ENCODE data around the gene CDC42BPG.

CDC42BPG gene

GRCh38 chr11:64774144-64774543 is 70.3 kb downstream of the CDC42BPG start:
- no peak overlapping the region for H3K14ac ChIP-seq (ENCODE audit: low read length)
- H4K8ac ChIP-seq (ENCODE audit: low read depth, low read length): no peak overlapping the region
- H2BK120ac ChIP-seq (ENCODE audit: insufficient read depth, low read length, poor library complexity): no peak overlapping the region
- no peak overlapping the region for H3K18ac ChIP-seq (ENCODE audit: low read length)
- peaks cover 5% of the 10 kb centered on the region for H3K79me1 ChIP-seq (ENCODE audit: low read length)
- H3K4me3 ChIP-seq (ENCODE audit: low read depth, low read length): no peak overlapping the region
- no peak overlapping the region for H3K27ac ChIP-seq (ENCODE audit: low read depth, low read length)
- no peak overlapping the region for H3K9ac ChIP-seq (ENCODE audit: low read length)
- H2AFZ ChIP-seq (ENCODE audit: insufficient read depth, low read length, poor library complexity): no peak overlapping the region
- H2BK5ac ChIP-seq (ENCODE audit: low read depth, low read length, poor library complexity): no peak overlapping the region
- peaks cover 3 to 4% of the 10 kb centered on the region in 2 experiments for H3K4me1 ChIP-seq (ENCODE audit: control insufficient read depth in 1 of 2, insufficient read depth in 2 of 2, low read length in 2 of 2)
- peaks cover 14% of the 10 kb centered on the region for H3K79me2 ChIP-seq (ENCODE audit: control insufficient read depth, insufficient read depth, low read length, poor library complexity)
- WGBS (ENCODE audit: extremely low coverage, insufficient coverage, insufficient read length): no CpG with 5 or more reads among the region's 5 CpGs
- H3K23ac ChIP-seq (ENCODE audit: low read length): no peak overlapping the region
- DNase-seq: no peak
- H3K36me3 ChIP-seq (ENCODE audit: control insufficient read depth in 1 of 2, insufficient read depth in 2 of 2, low read length in 2 of 2): peaks cover 32 to 63% of the 10 kb centered on the region in 2 experiments
- no peak overlapping the region for H3K4me2 ChIP-seq (ENCODE audit: low read length)
- no peak overlapping the region for H2AK5ac ChIP-seq (ENCODE audit: low read length)
- H4K12ac ChIP-seq (ENCODE audit: low read depth, low read length): no peak overlapping the region
- peak overlapping the region; percentile 4 for H3K4ac ChIP-seq (ENCODE audit: low read depth, low read length)
- no peak overlapping the region for H4K91ac ChIP-seq (ENCODE audit: low read depth, low read length)
- H3K27me3 ChIP-seq (ENCODE audit: insufficient read depth, low read length): no peaks in the 10 kb centered on the region
- no peaks in the 10 kb centered on the region for H3K9me3 ChIP-seq (ENCODE audit: insufficient read depth, low read depth, low read length)
- no peak overlapping the region for H2BK12ac ChIP-seq (ENCODE audit: low read length)
